A673 (cell line): Measurements from ENCODE around the gene DNAH12. TPM values are rescaled to one million over a fixed set of nuclear protein-coding genes. Genes with fewer than 3 reads are reported as not detected.
"Not testable (repeated sequence)": the region's sequence is repeated elsewhere in the genome, so short reads cannot be mapped to it uniquely, and the experiment has no call there.

Experiments
- BruUV-seq: library from RNA; stranded (reverse); fragments of 400-500 nt; replicated peaks from 2 replicates; lab custom pipeline; 2021; lab: Mats Ljungman, UMichigan
- CTCF ChIA-PET: fragments of 300-600 bp; sonication (Branson Sonifier 250); formaldehyde crosslinking; loops from one replicate; lab custom pipeline; 2022; ENCODE audit warnings: antibody characterized with exemption; lab: Charles Lee
- POLR2A ChIA-PET: fragments of 300-600 bp; sonication (Branson Sonifier 250); formaldehyde crosslinking; loops from one replicate; lab custom pipeline; 2022; ENCODE audit warnings: antibody characterized with exemption; ENCODE audit not compliant: low non-redundant PET; lab: Charles Lee
- DNase-seq: peaks from one replicate; pipeline ENCODE4 v3.0.0-alpha.2; 2015; ENCODE audit warnings: low spot score
- H3K27ac ChIP-seq: fragments of 200-600 bp; sonication (generic); 2 replicates; pipeline ENCODE4 v1.5.1; 2016; ENCODE audit warnings: mixed run types, low read depth, mild to moderate bottlenecking, mixed read lengths, antibody characterized with exemption, low read length; ENCODE audit not compliant: poor library complexity, severe bottlenecking
- H3K27me3 ChIP-seq: fragments of 200-600 bp; sonication (generic); replicated peaks from 2 replicates; pipeline ENCODE4 v1.6.1; 2017; ENCODE audit warnings: mixed run types, low read depth, mild to moderate bottlenecking, mixed read lengths, antibody characterized with exemption, low read length; ENCODE audit not compliant: insufficient read depth, poor library complexity
- H3K36me3 ChIP-seq: fragments of 200-600 bp; sonication (generic); 2 replicates; pipeline ENCODE4 v1.6.1; 2016; ENCODE audit warnings: mixed run types, mild to moderate bottlenecking, mixed read lengths, antibody characterized with exemption, low read length; ENCODE audit not compliant: insufficient read depth, poor library complexity, severe bottlenecking
- H3K4me1 ChIP-seq: fragments of 200-600 bp; sonication (generic); 2 replicates; pipeline ENCODE4 v1.6.1; 2017; ENCODE audit warnings: mixed run types, mild to moderate bottlenecking, mixed read lengths, antibody characterized with exemption, low read length; ENCODE audit not compliant: insufficient read depth, poor library complexity, severe bottlenecking
- H3K4me3 ChIP-seq: fragments of 200-600 bp; sonication (generic); 2 replicates; pipeline ENCODE4 v1.5.1; 2016; ENCODE audit warnings: low read depth, mixed run types, mild to moderate bottlenecking, mixed read lengths, low read length; ENCODE audit not compliant: poor library complexity, severe bottlenecking
- H3K9me3 ChIP-seq: fragments of 200-600 bp; sonication (generic); 2 replicates; pipeline ENCODE4 v1.6.1; 2016; ENCODE audit warnings: mixed run types, low read depth, mild to moderate bottlenecking, mixed read lengths, antibody characterized with exemption, low read length; ENCODE audit not compliant: poor library complexity, severe bottlenecking
- CTCF ChIP-seq: fragments of 300-800, 200-600 bp; sonication (generic); conservative IDR thresholded peaks from 2 replicates; pipeline ENCODE4 v1.5.1; 2017; ENCODE audit warnings: low read depth, mild to moderate bottlenecking, antibody characterized with exemption, low read length, moderate library complexity, mixed read lengths
- EZH2 ChIP-seq: fragments of 200-600 bp; sonication (generic); IDR thresholded peaks from 2 replicates; pipeline ENCODE4 v1.6.1; 2017; ENCODE audit warnings: borderline replicate concordance, low read depth, mild to moderate bottlenecking, mixed read lengths, antibody characterized with exemption, low read length; ENCODE audit not compliant: poor library complexity, severe bottlenecking
- intact Hi-C: fragments of 100-400 bp; cut with micrococcal nuclease; formaldehyde crosslinking; loops from one replicate; pipeline ENCODE4 v1.10.0; 2022; ENCODE audit not compliant: unreplicated experiment
- total RNA-seq: library from RNA; stranded (reverse); gene quantifications from 2 replicates; pipeline ENCODE4 v1.2.3, GENCODE V29; 2021

Gene DNAH12
- total RNA-seq, 1 experiment from 2014 or later = not detected

GRCh38 chr3:57335283-57335938, 208.7 kb downstream of the DNAH12 start:
- POLR2A ChIA-PET = no interaction called here
- no peak overlapping the region for H3K4me3 ChIP-seq
- CTCF ChIA-PET = no interaction called here
- no peaks in the 10 kb centered on the region for H3K36me3 ChIP-seq
- no peaks in the 10 kb centered on the region for H3K9me3 ChIP-seq
- no peak for TF ChIP-seq CTCF
- TF ChIP-seq EZH2 = no peak
- peaks cover 3% of the 10 kb centered on the region for H3K27me3 ChIP-seq
- no peaks in the 10 kb centered on the region for H3K4me1 ChIP-seq
- no peak for DNase-seq
- H3K27ac ChIP-seq = no peak overlapping the region
- intact Hi-C loops = no loop called here
- BruUV-seq = no TSS peak

GRCh38 chr3:57331078-57331610, 213.0 kb downstream of the DNAH12 start:
- no peak overlapping the region for H3K27ac ChIP-seq
- no peaks in the 10 kb centered on the region for H3K4me1 ChIP-seq
- H3K27me3 ChIP-seq = peaks cover 3% of the 10 kb centered on the region
- DNase-seq = no peak
- CTCF ChIA-PET = interaction anchor here (0.7 kb wide), 1 partner anchor 64 kb away, joined by 3 read pairs; no protein-coding TSS in a partner anchor
- no peaks in the 10 kb centered on the region for H3K9me3 ChIP-seq
- intact Hi-C loops = no loop called here
- POLR2A ChIA-PET = no interaction called here
- no TSS peak for BruUV-seq
- no peak overlapping the region for H3K4me3 ChIP-seq
- TF ChIP-seq EZH2 (no peak), CTCF (no peak)
- H3K36me3 ChIP-seq = no peaks in the 10 kb centered on the region

- H3K36me3 ChIP-seq, CTCF ChIA-PET, DNase-seq, H3K27me3 ChIP-seq, POLR2A ChIA-PET, H3K27ac ChIP-seq, intact Hi-C loops, H3K4me3 ChIP-seq, H3K9me3 ChIP-seq, H3K4me1 ChIP-seq, BruUV-seq: not testable (repeated sequence)
Observed at GRCh38 chr3:57326498-57326897, 217.6 kb downstream of the DNAH12 start.

- Histone ChIP-seq H3K27ac (no peak overlapping the region), H3K27me3 (no peaks in the 10 kb centered on the region), H3K4me3 (no peak overlapping the region), H3K9me3 (no peaks in the 10 kb centered on the region), H3K36me3 (no peaks in the 10 kb centered on the region), H3K4me1 (no peaks in the 10 kb centered on the region)
- ChIA-PET CTCF (no interaction called here), POLR2A (no interaction called here)
- no TSS peak for BruUV-seq
- no peak for TF ChIP-seq EZH2
- no peak for TF ChIP-seq CTCF
- intact Hi-C loops = no loop called here
- DNase-seq = no peak
Observed at GRCh38 chr3:57314204-57314603, 229.9 kb downstream of the DNAH12 start.
